H1 (cell line): ENCODE measurements around the gene MCM6. TPM values are rescaled to one million over a fixed set of nuclear protein-coding genes. Genes with fewer than 3 reads are reported as not detected.

Source experiments
- polyA plus RNA-seq, 7 experiments: library from polyadenylated mRNA; depleted of rRNA in 3 of 7; stranded (reverse) in 5 of 7; unstranded in 2 of 7; fragments of >200 nt in 5 of 7; fragments of 200-250 nt in 2 of 7; gene quantifications; 1 replicate in 5 of 7; 2 replicates in 1 of 7; 4 replicates in 1 of 7; pipeline versions ENCODE4 v1.2.1 to v1.2.3, GENCODE V29; 2011 to 2013; ENCODE audit warnings: missing spikeins in 2 of 7, mixed read lengths in 2 of 7
- total RNA-seq: library from RNA; stranded (reverse); fragmentation: NEBNext Ultra II Directional; extraction: Animal tissue kit (Norgen Biotek cat#: 25700); gene quantifications from 2 replicates; pipeline ENCODE4 v1.2.1, GENCODE V29; 2021
- TF ChIP-seq, protein P1 (sequence below): fragments of 300-600 bp; sonication (generic); IDR thresholded peaks from 2 replicates; pipeline ENCODE4 v1.7.1; 2012; ENCODE audit warnings: low read length, moderate library complexity, mild to moderate bottlenecking, inconsistent platforms; ENCODE audit not compliant: insufficient replicate concordance

The MCM6 gene
- total and polyA plus RNA-seq, 2 of the 8 experiments (the other 6 are each of a cell fraction or from before 2014, with no cell fraction given): 60.2 to 134 TPM

DNA sequence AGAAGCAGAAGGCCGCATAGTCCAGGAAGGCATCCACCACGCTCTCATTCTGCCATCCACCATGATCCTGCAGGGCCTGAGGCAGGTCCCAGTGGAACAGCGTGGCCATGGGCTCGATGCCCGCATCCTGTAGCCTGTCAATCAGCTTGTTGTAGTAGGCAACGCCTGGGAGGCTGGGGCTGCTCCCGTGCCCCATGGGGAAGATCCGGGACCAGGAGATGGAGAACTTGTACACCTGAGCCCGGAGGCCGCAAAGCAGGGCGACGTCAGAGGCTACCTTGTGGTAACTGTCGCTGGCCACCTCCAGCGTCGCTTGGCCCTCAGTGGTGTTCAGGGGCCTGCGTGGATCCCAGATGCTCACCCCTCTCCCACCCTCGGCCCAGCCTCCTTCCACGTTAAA, 58.8 kb downstream of the MCM6 start (continued):
- TF ChIP-seq, protein P1, sequence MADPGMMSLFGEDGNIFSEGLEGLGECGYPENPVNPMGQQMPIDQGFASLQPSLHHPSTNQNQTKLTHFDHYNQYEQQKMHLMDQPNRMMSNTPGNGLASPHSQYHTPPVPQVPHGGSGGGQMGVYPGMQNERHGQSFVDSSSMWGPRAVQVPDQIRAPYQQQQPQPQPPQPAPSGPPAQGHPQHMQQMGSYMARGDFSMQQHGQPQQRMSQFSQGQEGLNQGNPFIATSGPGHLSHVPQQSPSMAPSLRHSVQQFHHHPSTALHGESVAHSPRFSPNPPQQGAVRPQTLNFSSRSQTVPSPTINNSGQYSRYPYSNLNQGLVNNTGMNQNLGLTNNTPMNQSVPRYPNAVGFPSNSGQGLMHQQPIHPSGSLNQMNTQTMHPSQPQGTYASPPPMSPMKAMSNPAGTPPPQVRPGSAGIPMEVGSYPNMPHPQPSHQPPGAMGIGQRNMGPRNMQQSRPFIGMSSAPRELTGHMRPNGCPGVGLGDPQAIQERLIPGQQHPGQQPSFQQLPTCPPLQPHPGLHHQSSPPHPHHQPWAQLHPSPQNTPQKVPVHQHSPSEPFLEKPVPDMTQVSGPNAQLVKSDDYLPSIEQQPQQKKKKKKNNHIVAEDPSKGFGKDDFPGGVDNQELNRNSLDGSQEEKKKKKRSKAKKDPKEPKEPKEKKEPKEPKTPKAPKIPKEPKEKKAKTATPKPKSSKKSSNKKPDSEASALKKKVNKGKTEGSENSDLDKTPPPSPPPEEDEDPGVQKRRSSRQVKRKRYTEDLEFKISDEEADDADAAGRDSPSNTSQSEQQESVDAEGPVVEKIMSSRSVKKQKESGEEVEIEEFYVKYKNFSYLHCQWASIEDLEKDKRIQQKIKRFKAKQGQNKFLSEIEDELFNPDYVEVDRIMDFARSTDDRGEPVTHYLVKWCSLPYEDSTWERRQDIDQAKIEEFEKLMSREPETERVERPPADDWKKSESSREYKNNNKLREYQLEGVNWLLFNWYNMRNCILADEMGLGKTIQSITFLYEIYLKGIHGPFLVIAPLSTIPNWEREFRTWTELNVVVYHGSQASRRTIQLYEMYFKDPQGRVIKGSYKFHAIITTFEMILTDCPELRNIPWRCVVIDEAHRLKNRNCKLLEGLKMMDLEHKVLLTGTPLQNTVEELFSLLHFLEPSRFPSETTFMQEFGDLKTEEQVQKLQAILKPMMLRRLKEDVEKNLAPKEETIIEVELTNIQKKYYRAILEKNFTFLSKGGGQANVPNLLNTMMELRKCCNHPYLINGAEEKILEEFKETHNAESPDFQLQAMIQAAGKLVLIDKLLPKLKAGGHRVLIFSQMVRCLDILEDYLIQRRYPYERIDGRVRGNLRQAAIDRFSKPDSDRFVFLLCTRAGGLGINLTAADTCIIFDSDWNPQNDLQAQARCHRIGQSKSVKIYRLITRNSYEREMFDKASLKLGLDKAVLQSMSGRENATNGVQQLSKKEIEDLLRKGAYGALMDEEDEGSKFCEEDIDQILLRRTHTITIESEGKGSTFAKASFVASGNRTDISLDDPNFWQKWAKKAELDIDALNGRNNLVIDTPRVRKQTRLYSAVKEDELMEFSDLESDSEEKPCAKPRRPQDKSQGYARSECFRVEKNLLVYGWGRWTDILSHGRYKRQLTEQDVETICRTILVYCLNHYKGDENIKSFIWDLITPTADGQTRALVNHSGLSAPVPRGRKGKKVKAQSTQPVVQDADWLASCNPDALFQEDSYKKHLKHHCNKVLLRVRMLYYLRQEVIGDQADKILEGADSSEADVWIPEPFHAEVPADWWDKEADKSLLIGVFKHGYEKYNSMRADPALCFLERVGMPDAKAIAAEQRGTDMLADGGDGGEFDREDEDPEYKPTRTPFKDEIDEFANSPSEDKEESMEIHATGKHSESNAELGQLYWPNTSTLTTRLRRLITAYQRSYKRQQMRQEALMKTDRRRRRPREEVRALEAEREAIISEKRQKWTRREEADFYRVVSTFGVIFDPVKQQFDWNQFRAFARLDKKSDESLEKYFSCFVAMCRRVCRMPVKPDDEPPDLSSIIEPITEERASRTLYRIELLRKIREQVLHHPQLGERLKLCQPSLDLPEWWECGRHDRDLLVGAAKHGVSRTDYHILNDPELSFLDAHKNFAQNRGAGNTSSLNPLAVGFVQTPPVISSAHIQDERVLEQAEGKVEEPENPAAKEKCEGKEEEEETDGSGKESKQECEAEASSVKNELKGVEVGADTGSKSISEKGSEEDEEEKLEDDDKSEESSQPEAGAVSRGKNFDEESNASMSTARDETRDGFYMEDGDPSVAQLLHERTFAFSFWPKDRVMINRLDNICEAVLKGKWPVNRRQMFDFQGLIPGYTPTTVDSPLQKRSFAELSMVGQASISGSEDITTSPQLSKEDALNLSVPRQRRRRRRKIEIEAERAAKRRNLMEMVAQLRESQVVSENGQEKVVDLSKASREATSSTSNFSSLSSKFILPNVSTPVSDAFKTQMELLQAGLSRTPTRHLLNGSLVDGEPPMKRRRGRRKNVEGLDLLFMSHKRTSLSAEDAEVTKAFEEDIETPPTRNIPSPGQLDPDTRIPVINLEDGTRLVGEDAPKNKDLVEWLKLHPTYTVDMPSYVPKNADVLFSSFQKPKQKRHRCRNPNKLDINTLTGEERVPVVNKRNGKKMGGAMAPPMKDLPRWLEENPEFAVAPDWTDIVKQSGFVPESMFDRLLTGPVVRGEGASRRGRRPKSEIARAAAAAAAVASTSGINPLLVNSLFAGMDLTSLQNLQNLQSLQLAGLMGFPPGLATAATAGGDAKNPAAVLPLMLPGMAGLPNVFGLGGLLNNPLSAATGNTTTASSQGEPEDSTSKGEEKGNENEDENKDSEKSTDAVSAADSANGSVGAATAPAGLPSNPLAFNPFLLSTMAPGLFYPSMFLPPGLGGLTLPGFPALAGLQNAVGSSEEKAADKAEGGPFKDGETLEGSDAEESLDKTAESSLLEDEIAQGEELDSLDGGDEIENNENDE: no peak
